WTC11 (cell line): ENCODE results near the gene PSMB10. TPM values are rescaled to one million over a fixed set of nuclear protein-coding genes. Genes with fewer than 3 reads are reported as not detected.

Experiments used
- ARID4B ChIP-seq: sonication (generic); formaldehyde crosslinking; IDR thresholded peaks from 2 replicates; pipeline ENCODE4 v1.8.0; 2023; ENCODE audit warnings: missing genetic modification reagents, mild to moderate bottlenecking, borderline replicate concordance
- CBFB ChIP-seq: sonication (generic); formaldehyde crosslinking; IDR thresholded peaks from 2 replicates; pipeline ENCODE4 v1.8.1; 2022; ENCODE audit warnings: mild to moderate bottlenecking, low read depth, missing genetic modification reagents
- CREM ChIP-seq: sonication (generic); formaldehyde crosslinking; IDR thresholded peaks from 2 replicates; pipeline ENCODE4 v1.8.1; 2022; ENCODE audit warnings: mild to moderate bottlenecking, missing genetic modification reagents, moderate library complexity
- IRF2 ChIP-seq: sonication (generic); formaldehyde crosslinking; IDR thresholded peaks from 2 replicates; pipeline ENCODE4 v1.8.0; 2022; ENCODE audit warnings: low read depth, missing genetic modification reagents, borderline replicate concordance
- JAZF1 ChIP-seq: fragments of 250-450 bp; sonication (Bioruptor Pico); IDR thresholded peaks from 2 replicates; pipeline ENCODE4 v1.9.0; 2021; ENCODE audit warnings: moderate library complexity, mild to moderate bottlenecking, inconsistent platforms
- KAT7 ChIP-seq: sonication (generic); formaldehyde crosslinking; IDR thresholded peaks from 2 replicates; pipeline ENCODE4 v1.8.1; 2023; ENCODE audit warnings: missing genetic modification reagents, mild to moderate bottlenecking, borderline replicate concordance
- MYBL2 ChIP-seq: sonication (generic); formaldehyde crosslinking; IDR thresholded peaks from 2 replicates; pipeline ENCODE4 v1.8.1; 2023; ENCODE audit warnings: mild to moderate bottlenecking, moderate library complexity, missing genetic modification reagents
- ZNF263 ChIP-seq: sonication (generic); formaldehyde crosslinking; IDR thresholded peaks from 2 replicates; pipeline ENCODE4 v1.8.1; 2022; ENCODE audit warnings: low read depth, mild to moderate bottlenecking, moderate library complexity, missing genetic modification reagents
- ZNF317 ChIP-seq: sonication (generic); formaldehyde crosslinking; IDR thresholded peaks from 2 replicates; pipeline ENCODE4 v1.8.1; 2023; ENCODE audit warnings: low read depth, mild to moderate bottlenecking, moderate library complexity, missing genetic modification reagents, borderline replicate concordance
- ZNF396 ChIP-seq: fragments of 250-450 bp; sonication (Bioruptor Pico); IDR thresholded peaks from 2 replicates; pipeline ENCODE4 v1.8.0; 2021; ENCODE audit warnings: mild to moderate bottlenecking, moderate library complexity, borderline replicate concordance
- ZNF671 ChIP-seq: fragments of 250-450 bp; sonication (Bioruptor Pico); IDR thresholded peaks from 2 replicates; pipeline ENCODE4 v1.8.0; 2021; ENCODE audit warnings: mild to moderate bottlenecking
- total RNA-seq: library from RNA; stranded (reverse); gene quantifications from 3 replicates; pipeline ENCODE4 v1.2.3, GENCODE V29; 2021
- TF ChIP-seq, protein P1 (sequence below): sonication (generic); formaldehyde crosslinking; IDR thresholded peaks from 2 replicates; pipeline ENCODE4 v1.8.1; 2023; ENCODE audit warnings: mild to moderate bottlenecking, missing genetic modification reagents, borderline replicate concordance
- TF ChIP-seq, protein P2 (sequence below): sonication (generic); formaldehyde crosslinking; IDR thresholded peaks from 2 replicates; pipeline ENCODE4 v1.8.1; 2022; ENCODE audit warnings: mild to moderate bottlenecking, moderate library complexity, missing genetic modification reagents
- TF ChIP-seq, protein P3 (sequence below): sonication (generic); formaldehyde crosslinking; IDR thresholded peaks from 2 replicates; pipeline ENCODE4 v1.8.0; 2023; ENCODE audit warnings: mild to moderate bottlenecking, missing genetic modification reagents
- TF ChIP-seq, protein P4 (sequence below): fragments of 250-450 bp; sonication (Bioruptor Pico); IDR thresholded peaks from 2 replicates; pipeline ENCODE4 v2.1.2; 2022; ENCODE audit warnings: mild to moderate bottlenecking, moderate library complexity

PSMB10 gene
- total RNA-seq, 1 experiment from 2014 or later: 40.9 TPM

GRCh38 chr16:67961551-67961957, 24.9 kb upstream of the PSMB10 start (continued):
- TF ChIP-seq, protein P1, sequence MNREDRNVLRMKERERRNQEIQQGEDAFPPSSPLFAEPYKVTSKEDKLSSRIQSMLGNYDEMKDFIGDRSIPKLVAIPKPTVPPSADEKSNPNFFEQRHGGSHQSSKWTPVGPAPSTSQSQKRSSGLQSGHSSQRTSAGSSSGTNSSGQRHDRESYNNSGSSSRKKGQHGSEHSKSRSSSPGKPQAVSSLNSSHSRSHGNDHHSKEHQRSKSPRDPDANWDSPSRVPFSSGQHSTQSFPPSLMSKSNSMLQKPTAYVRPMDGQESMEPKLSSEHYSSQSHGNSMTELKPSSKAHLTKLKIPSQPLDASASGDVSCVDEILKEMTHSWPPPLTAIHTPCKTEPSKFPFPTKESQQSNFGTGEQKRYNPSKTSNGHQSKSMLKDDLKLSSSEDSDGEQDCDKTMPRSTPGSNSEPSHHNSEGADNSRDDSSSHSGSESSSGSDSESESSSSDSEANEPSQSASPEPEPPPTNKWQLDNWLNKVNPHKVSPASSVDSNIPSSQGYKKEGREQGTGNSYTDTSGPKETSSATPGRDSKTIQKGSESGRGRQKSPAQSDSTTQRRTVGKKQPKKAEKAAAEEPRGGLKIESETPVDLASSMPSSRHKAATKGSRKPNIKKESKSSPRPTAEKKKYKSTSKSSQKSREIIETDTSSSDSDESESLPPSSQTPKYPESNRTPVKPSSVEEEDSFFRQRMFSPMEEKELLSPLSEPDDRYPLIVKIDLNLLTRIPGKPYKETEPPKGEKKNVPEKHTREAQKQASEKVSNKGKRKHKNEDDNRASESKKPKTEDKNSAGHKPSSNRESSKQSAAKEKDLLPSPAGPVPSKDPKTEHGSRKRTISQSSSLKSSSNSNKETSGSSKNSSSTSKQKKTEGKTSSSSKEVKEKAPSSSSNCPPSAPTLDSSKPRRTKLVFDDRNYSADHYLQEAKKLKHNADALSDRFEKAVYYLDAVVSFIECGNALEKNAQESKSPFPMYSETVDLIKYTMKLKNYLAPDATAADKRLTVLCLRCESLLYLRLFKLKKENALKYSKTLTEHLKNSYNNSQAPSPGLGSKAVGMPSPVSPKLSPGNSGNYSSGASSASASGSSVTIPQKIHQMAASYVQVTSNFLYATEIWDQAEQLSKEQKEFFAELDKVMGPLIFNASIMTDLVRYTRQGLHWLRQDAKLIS (CRISPR knock-in tag): no peak
- TF ChIP-seq IRF2 (CRISPR knock-in tag) (no peak), CBFB (no peak), ARID4B (CRISPR knock-in tag) (no peak), CREM (no peak), ZNF263 (CRISPR knock-in tag) (no peak), ZNF396 (no peak), JAZF1 (no peak), ZNF317 (CRISPR knock-in tag) (no peak), ZNF671 (CRISPR knock-in tag) (no peak), KAT7 (CRISPR knock-in tag) (no peak), MYBL2 (CRISPR knock-in tag) (no peak)
- TF ChIP-seq, protein P2, sequence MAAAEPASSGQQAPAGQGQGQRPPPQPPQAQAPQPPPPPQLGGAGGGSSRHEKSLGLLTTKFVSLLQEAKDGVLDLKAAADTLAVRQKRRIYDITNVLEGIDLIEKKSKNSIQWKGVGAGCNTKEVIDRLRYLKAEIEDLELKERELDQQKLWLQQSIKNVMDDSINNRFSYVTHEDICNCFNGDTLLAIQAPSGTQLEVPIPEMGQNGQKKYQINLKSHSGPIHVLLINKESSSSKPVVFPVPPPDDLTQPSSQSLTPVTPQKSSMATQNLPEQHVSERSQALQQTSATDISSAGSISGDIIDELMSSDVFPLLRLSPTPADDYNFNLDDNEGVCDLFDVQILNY (CRISPR knock-in tag): no peak
- TF ChIP-seq, protein P3, sequence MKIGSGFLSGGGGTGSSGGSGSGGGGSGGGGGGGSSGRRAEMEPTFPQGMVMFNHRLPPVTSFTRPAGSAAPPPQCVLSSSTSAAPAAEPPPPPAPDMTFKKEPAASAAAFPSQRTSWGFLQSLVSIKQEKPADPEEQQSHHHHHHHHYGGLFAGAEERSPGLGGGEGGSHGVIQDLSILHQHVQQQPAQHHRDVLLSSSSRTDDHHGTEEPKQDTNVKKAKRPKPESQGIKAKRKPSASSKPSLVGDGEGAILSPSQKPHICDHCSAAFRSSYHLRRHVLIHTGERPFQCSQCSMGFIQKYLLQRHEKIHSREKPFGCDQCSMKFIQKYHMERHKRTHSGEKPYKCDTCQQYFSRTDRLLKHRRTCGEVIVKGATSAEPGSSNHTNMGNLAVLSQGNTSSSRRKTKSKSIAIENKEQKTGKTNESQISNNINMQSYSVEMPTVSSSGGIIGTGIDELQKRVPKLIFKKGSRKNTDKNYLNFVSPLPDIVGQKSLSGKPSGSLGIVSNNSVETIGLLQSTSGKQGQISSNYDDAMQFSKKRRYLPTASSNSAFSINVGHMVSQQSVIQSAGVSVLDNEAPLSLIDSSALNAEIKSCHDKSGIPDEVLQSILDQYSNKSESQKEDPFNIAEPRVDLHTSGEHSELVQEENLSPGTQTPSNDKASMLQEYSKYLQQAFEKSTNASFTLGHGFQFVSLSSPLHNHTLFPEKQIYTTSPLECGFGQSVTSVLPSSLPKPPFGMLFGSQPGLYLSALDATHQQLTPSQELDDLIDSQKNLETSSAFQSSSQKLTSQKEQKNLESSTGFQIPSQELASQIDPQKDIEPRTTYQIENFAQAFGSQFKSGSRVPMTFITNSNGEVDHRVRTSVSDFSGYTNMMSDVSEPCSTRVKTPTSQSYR: no peak
- TF ChIP-seq, protein P4, sequence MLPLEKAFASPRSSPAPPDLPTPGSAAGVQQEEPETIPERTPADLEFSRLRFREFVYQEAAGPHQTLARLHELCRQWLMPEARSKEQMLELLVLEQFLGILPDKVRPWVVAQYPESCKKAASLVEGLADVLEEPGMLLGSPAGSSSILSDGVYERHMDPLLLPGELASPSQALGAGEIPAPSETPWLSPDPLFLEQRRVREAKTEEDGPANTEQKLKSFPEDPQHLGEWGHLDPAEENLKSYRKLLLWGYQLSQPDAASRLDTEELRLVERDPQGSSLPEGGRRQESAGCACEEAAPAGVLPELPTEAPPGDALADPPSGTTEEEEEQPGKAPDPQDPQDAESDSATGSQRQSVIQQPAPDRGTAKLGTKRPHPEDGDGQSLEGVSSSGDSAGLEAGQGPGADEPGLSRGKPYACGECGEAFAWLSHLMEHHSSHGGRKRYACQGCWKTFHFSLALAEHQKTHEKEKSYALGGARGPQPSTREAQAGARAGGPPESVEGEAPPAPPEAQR (CRISPR knock-in tag): no peak
- TF ChIP-seq, all 79 proteins: peak for 0
